ENCODE measurements around the gene UVRAG. TPM values are rescaled to one million over a fixed set of nuclear protein-coding genes. Genes with fewer than 3 reads are reported as not detected.

Gene UVRAG
- total RNA-seq, 1 donor from 2014 or later: 17.8 TPM

GRCh38 chr11:76044750-76045320 is 229.8 kb downstream of the UVRAG start:
- Mint-ChIP-seq H3K36me3 (ENCODE audit: unreplicated experiment) (peaks cover 15% of the 10 kb centered on the region), H3K4me1 (ENCODE audit: low read depth, unreplicated experiment) (no peaks in the 10 kb centered on the region), H3K4me3 (ENCODE audit: unreplicated experiment) (no peak overlapping the region), H3K27ac (ENCODE audit: unreplicated experiment) (no peak overlapping the region), H3K27me3 (ENCODE audit: unreplicated experiment) (no peaks in the 10 kb centered on the region), H3K9me3 (ENCODE audit: unreplicated experiment) (peaks cover 2% of the 10 kb centered on the region)
- DNase-seq: no peak
- TF ChIP-seq, protein P1, sequence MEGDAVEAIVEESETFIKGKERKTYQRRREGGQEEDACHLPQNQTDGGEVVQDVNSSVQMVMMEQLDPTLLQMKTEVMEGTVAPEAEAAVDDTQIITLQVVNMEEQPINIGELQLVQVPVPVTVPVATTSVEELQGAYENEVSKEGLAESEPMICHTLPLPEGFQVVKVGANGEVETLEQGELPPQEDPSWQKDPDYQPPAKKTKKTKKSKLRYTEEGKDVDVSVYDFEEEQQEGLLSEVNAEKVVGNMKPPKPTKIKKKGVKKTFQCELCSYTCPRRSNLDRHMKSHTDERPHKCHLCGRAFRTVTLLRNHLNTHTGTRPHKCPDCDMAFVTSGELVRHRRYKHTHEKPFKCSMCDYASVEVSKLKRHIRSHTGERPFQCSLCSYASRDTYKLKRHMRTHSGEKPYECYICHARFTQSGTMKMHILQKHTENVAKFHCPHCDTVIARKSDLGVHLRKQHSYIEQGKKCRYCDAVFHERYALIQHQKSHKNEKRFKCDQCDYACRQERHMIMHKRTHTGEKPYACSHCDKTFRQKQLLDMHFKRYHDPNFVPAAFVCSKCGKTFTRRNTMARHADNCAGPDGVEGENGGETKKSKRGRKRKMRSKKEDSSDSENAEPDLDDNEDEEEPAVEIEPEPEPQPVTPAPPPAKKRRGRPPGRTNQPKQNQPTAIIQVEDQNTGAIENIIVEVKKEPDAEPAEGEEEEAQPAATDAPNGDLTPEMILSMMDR (IDR thresholded peaks at IDR 0.05; ENCODE audit: partially characterized antibody, unreplicated experiment): no peak

DNA sequence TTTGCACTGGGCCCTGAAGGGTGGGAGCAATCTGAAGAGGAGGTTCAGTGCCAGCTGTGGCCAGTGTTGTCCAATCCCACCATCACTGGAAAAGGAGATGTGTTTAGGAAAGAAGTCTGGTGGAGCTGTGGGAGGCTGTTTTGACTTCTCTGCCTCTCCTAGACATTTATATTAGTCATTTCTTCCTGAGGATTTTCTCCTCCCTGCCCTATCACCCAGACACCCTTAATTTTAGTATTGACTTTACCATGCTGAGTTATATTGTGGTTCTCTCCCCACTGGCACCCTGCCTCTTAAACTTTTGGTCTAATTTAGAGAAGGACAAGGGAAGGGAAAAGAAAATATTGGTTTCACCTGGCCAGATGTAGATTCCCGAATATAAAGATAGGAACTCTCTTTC is 232.2 kb downstream of the UVRAG start:
- peaks cover 17% of the 10 kb centered on the region for H3K36me3 Mint-ChIP-seq (ENCODE audit: unreplicated experiment)
- H3K4me3 Mint-ChIP-seq (ENCODE audit: unreplicated experiment): no peak overlapping the region
- no peaks in the 10 kb centered on the region for H3K4me1 Mint-ChIP-seq (ENCODE audit: low read depth, unreplicated experiment)
- peaks cover 2% of the 10 kb centered on the region for H3K9me3 Mint-ChIP-seq (ENCODE audit: unreplicated experiment)
- H3K27ac Mint-ChIP-seq (ENCODE audit: unreplicated experiment): no peak overlapping the region
- TF ChIP-seq, protein P1 (IDR thresholded peaks at IDR 0.05; ENCODE audit: partially characterized antibody, unreplicated experiment): no peak
- DNase-seq: no peak
- H3K27me3 Mint-ChIP-seq (ENCODE audit: unreplicated experiment): no peaks in the 10 kb centered on the region

GRCh38 chr11:76047766-76048165 is 232.8 kb downstream of the UVRAG start:
- Mint-ChIP-seq H3K9me3 (ENCODE audit: unreplicated experiment) (peaks cover 2% of the 10 kb centered on the region), H3K4me1 (ENCODE audit: low read depth, unreplicated experiment) (no peaks in the 10 kb centered on the region), H3K36me3 (ENCODE audit: unreplicated experiment) (peaks cover 17% of the 10 kb centered on the region), H3K27me3 (ENCODE audit: unreplicated experiment) (no peaks in the 10 kb centered on the region), H3K27ac (ENCODE audit: unreplicated experiment) (no peak overlapping the region), H3K4me3 (ENCODE audit: unreplicated experiment) (no peak overlapping the region)
- DNase-seq: no peak
- TF ChIP-seq, protein P1 (IDR thresholded peaks at IDR 0.05; ENCODE audit: partially characterized antibody, unreplicated experiment): no peak

GRCh38 chr11:76048763-76049162 is 233.8 kb downstream of the UVRAG start:
- Mint-ChIP-seq H3K9me3 (ENCODE audit: unreplicated experiment) (peaks cover 5% of the 10 kb centered on the region), H3K27ac (ENCODE audit: unreplicated experiment) (no peak overlapping the region), H3K36me3 (ENCODE audit: unreplicated experiment) (peaks cover 22% of the 10 kb centered on the region), H3K4me3 (ENCODE audit: unreplicated experiment) (no peak overlapping the region), H3K27me3 (ENCODE audit: unreplicated experiment) (peaks cover 3% of the 10 kb centered on the region), H3K4me1 (ENCODE audit: low read depth, unreplicated experiment) (no peaks in the 10 kb centered on the region)
- TF ChIP-seq, protein P1 (IDR thresholded peaks at IDR 0.05; ENCODE audit: partially characterized antibody, unreplicated experiment): no peak
- DNase-seq: peak; percentile 36

GRCh38 chr11:76049511-76049910 is 234.5 kb downstream of the UVRAG start:
- H3K36me3 Mint-ChIP-seq (ENCODE audit: unreplicated experiment): peaks cover 28% of the 10 kb centered on the region
- H3K27ac Mint-ChIP-seq (ENCODE audit: unreplicated experiment): no peak overlapping the region
- peaks cover 3% of the 10 kb centered on the region for H3K27me3 Mint-ChIP-seq (ENCODE audit: unreplicated experiment)

More at GRCh38 chr11:76049511-76049910, 234.5 kb downstream of the UVRAG start:
- TF ChIP-seq, protein P1 (IDR thresholded peaks at IDR 0.05; ENCODE audit: partially characterized antibody, unreplicated experiment): no peak
- no peak overlapping the region for H3K4me3 Mint-ChIP-seq (ENCODE audit: unreplicated experiment)
- H3K9me3 Mint-ChIP-seq (ENCODE audit: unreplicated experiment): peaks cover 8% of the 10 kb centered on the region
- DNase-seq: no peak
- no peaks in the 10 kb centered on the region for H3K4me1 Mint-ChIP-seq (ENCODE audit: low read depth, unreplicated experiment)

All from glutamatergic neuron (in vitro differentiated cells).